IPS DF 6.9 (cell line): ENCODE measurements around the gene FZD8.
A peak's percentile ranks its signal among the peaks of the same experiment; 100 is the strongest.

Source experiments
- DNase-seq: peaks from one replicate; pipeline ENCODE4 v3.0.0-alpha.2; 2013; ENCODE audit warnings: low read depth, low spot score
- H3K27ac ChIP-seq: one replicate; pipeline ENCODE4 v1.5.1; 2013; ENCODE audit warnings: low read length, control low read depth
- H3K27me3 ChIP-seq: 2 replicates; pipeline ENCODE4 v1.6.1; 2013; ENCODE audit warnings: mild to moderate bottlenecking, low read length; ENCODE audit not compliant: control insufficient read depth, insufficient read depth
- H3K36me3 ChIP-seq: 2 replicates; pipeline ENCODE4 v1.6.1; 2013; ENCODE audit warnings: low read length; ENCODE audit not compliant: control insufficient read depth, insufficient read depth
- H3K4me1 ChIP-seq: 2 replicates; pipeline ENCODE4 v1.6.1; 2013; ENCODE audit warnings: low read length; ENCODE audit not compliant: control insufficient read depth, insufficient read depth
- H3K4me3 ChIP-seq: 2 replicates; pipeline ENCODE4 v1.5.1; 2013; ENCODE audit warnings: mild to moderate bottlenecking, low read length
- H3K9me3 ChIP-seq: 2 replicates; pipeline ENCODE4 v1.6.1; 2013; ENCODE audit warnings: low read length, inconsistent platforms; ENCODE audit not compliant: control insufficient read depth, insufficient read depth
- WGBS: extraction: QIAGEN DNeasy Blood & Tissue Kit; methylation state at CpG from one replicate; pipeline ENCODE4 v1.1.7; 2013; ENCODE audit warnings: mixed read lengths, missing lambda C conversion rate; ENCODE audit not compliant: insufficient read length, insufficient coverage; 5-methylcytosine and 5-hydroxymethylcytosine counted together

The FZD8 gene

GRCh38 chr10:35667971-35668370, 25.9 kb upstream of the FZD8 start:
- WGBS = 100% methylated on average over 1 of the region's 9 CpGs
- H3K9me3 ChIP-seq = no peaks in the 10 kb centered on the region
- H3K4me3 ChIP-seq = no peak overlapping the region
- no peak for DNase-seq
- H3K36me3 ChIP-seq = no peaks in the 10 kb centered on the region
- H3K27me3 ChIP-seq = no peaks in the 10 kb centered on the region
- H3K4me1 ChIP-seq = peaks cover 5% of the 10 kb centered on the region
- no peak overlapping the region for H3K27ac ChIP-seq

GRCh38 chr10:35667270-35667889, 25.3 kb upstream of the FZD8 start:
- Histone ChIP-seq H3K4me3 (no peak overlapping the region), H3K27ac (no peak overlapping the region), H3K4me1 (peaks cover 5% of the 10 kb centered on the region), H3K36me3 (no peaks in the 10 kb centered on the region), H3K9me3 (no peaks in the 10 kb centered on the region), H3K27me3 (no peaks in the 10 kb centered on the region)
- 100% methylated on average over 1 of the region's 4 CpGs for WGBS
- DNase-seq = no peak

- DNase-seq = no peak
- Histone ChIP-seq H3K9me3 (no peaks in the 10 kb centered on the region), H3K4me3 (no peak overlapping the region), H3K36me3 (no peaks in the 10 kb centered on the region), H3K27ac (no peak overlapping the region), H3K4me1 (0 out of 2 replicates have a peak, but pooled peaks cover 1% of the 10 kb centered on the region), H3K27me3 (no peaks in the 10 kb centered on the region)
- no CpG with 5 or more reads among the region's 2 CpGs for WGBS
These were observed 19.1 kb upstream of the FZD8 start for GRCh38 chr10:35661236-35661635.

- H3K36me3 ChIP-seq = no peaks in the 10 kb centered on the region
- H3K27ac ChIP-seq = no peak overlapping the region
- no peaks in the 10 kb centered on the region for H3K27me3 ChIP-seq
- no peak overlapping the region for H3K4me3 ChIP-seq
- H3K9me3 ChIP-seq = no peaks in the 10 kb centered on the region
- 0 out of 2 replicates have a peak, but pooled peaks cover 1% of the 10 kb centered on the region for H3K4me1 ChIP-seq
- no peak for DNase-seq
- no CpG with 5 or more reads among the region's 1 CpG for WGBS
These were observed 17.4 kb upstream of the FZD8 start for GRCh38 chr10:35659456-35659855.

- H3K36me3 ChIP-seq = no peaks in the 10 kb centered on the region
- H3K27me3 ChIP-seq = no peaks in the 10 kb centered on the region
- H3K4me3 ChIP-seq = no peak overlapping the region
- no peak overlapping the region for H3K27ac ChIP-seq
- WGBS = no CpG with 5 or more reads among the region's 5 CpGs
- DNase-seq = no peak
- 0 out of 2 replicates have a peak, but pooled peaks cover 1% of the 10 kb centered on the region for H3K4me1 ChIP-seq
- H3K9me3 ChIP-seq = no peaks in the 10 kb centered on the region
These were observed 15.5 kb upstream of the FZD8 start for GRCh38 chr10:35657621-35658020.

GRCh38 chr10:35652824-35653223, 10.7 kb upstream of the FZD8 start:
- H3K27me3 ChIP-seq = no peaks in the 10 kb centered on the region
- H3K9me3 ChIP-seq = no peaks in the 10 kb centered on the region
- no peak overlapping the region for H3K27ac ChIP-seq
- H3K4me1 ChIP-seq = 0 out of 2 replicates have a peak, but pooled peaks cover 1% of the 10 kb centered on the region
- no CpG with 5 or more reads among the region's 2 CpGs for WGBS
- no peak overlapping the region for H3K4me3 ChIP-seq
- H3K36me3 ChIP-seq = no peaks in the 10 kb centered on the region
- no peak for DNase-seq

GRCh38 chr10:35650894-35651293, 8.8 kb upstream of the FZD8 start:
- no CpG with 5 or more reads among the region's 3 CpGs for WGBS
- Histone ChIP-seq H3K4me1 (no peaks in the 10 kb centered on the region), H3K27ac (no peak overlapping the region), H3K9me3 (no peaks in the 10 kb centered on the region), H3K4me3 (no peak overlapping the region), H3K27me3 (no peaks in the 10 kb centered on the region), H3K36me3 (no peaks in the 10 kb centered on the region)
- no peak for DNase-seq

GRCh38 chr10:35644050-35644950, 2.2 kb upstream of the FZD8 start:
- peaks cover 2% of the 10 kb centered on the region for H3K4me1 ChIP-seq
- no CpG with 5 or more reads among the region's 13 CpGs for WGBS
- H3K27me3 ChIP-seq = peaks cover 2% of the 10 kb centered on the region; the same call in 1 of the 2 replicates
- no peak overlapping the region for H3K27ac ChIP-seq
- H3K36me3 ChIP-seq = no peaks in the 10 kb centered on the region
- peak overlapping the region; percentile 84; the same call in 1 of the 2 replicates for H3K4me3 ChIP-seq
- DNase-seq = no peak
- H3K9me3 ChIP-seq = no peaks in the 10 kb centered on the region

GRCh38 chr10:35643151-35644049, 1.3 kb upstream of the FZD8 start:
- no peaks in the 10 kb centered on the region for H3K9me3 ChIP-seq
- DNase-seq = no peak
- peaks cover 2% of the 10 kb centered on the region; the same call in 1 of the 2 replicates for H3K27me3 ChIP-seq
- no peaks in the 10 kb centered on the region for H3K36me3 ChIP-seq
- H3K4me3 ChIP-seq = peak overlapping the region; percentile 84; the same call in 1 of the 2 replicates
- peaks cover 2% of the 10 kb centered on the region for H3K4me1 ChIP-seq
- WGBS = no CpG with 5 or more reads among the region's 42 CpGs
- H3K27ac ChIP-seq = no peak overlapping the region

- Histone ChIP-seq H3K36me3 (no peaks in the 10 kb centered on the region), H3K4me3 (peak overlapping the region; percentile 84; the same call in 1 of the 2 replicates), H3K27me3 (peaks cover 2% of the 10 kb centered on the region; the same call in 1 of the 2 replicates), H3K9me3 (no peaks in the 10 kb centered on the region), H3K4me1 (peaks cover 2% of the 10 kb centered on the region), H3K27ac (no peak overlapping the region)
- DNase-seq = no peak
- WGBS = no CpG with 5 or more reads among the region's 17 CpGs
These were observed 658 bp upstream of the FZD8 start for GRCh38 chr10:35642793-35643114.
